Keratinocyte (primary cell): ENCODE results near the gene MN1. TPM values are rescaled to one million over a fixed set of nuclear protein-coding genes. Genes with fewer than 3 reads are reported as not detected.

Experiments
- DNase-seq: peaks from one replicate; pipeline ENCODE4 v3.0.0-alpha.2; 2011; ENCODE audit warnings: low read depth, missing footprints, low spot score
- FAIRE-seq: peaks from 2 replicates; lab custom pipeline; 2011; peaks lifted over from hg19 to GRCh38; lab: Jason Lieb, UNC
- H2AFZ ChIP-seq: 2 replicates; pipeline ENCODE4 v1.6.0; 2012; ENCODE audit warnings: low read length, control low read depth, inconsistent platforms; ENCODE audit not compliant: control insufficient read depth
- H3K27ac ChIP-seq: 2 replicates; pipeline ENCODE4 v1.5.1; 2011; ENCODE audit warnings: low read length; ENCODE audit not compliant: control insufficient read depth, insufficient read depth
- H3K27me3 ChIP-seq: 3 replicates; pipeline ENCODE4 v1.6.0; 2011; ENCODE audit warnings: low read length; ENCODE audit not compliant: control insufficient read depth, insufficient read depth; ENCODE audit errors: extremely low read depth
- H3K36me3 ChIP-seq, 2 experiments: 2 replicates in 1 of 2; 3 replicates in 1 of 2; pipeline ENCODE4 v1.5.1; 2011; ENCODE audit warnings: low read length in 2 of 2, mild to moderate bottlenecking in 1 of 2; ENCODE audit not compliant: control insufficient read depth in 2 of 2, insufficient read depth in 2 of 2; ENCODE audit errors: extremely low read depth in 1 of 2
- H3K4me1 ChIP-seq: 3 replicates; pipeline ENCODE4 v1.5.1; 2011; ENCODE audit warnings: low read length; ENCODE audit not compliant: control insufficient read depth, insufficient read depth; ENCODE audit errors: extremely low read depth
- H3K4me2 ChIP-seq: 3 replicates; pipeline ENCODE4 v1.6.0; 2011; ENCODE audit warnings: low read depth, low read length; ENCODE audit not compliant: control insufficient read depth, insufficient read depth; ENCODE audit errors: extremely low read depth
- H3K4me3 ChIP-seq, 3 experiments: fragments of 200-600 bp in 1 of 3; sonication (generic) in 1 of 3; 2 replicates in 2 of 3; 3 replicates in 1 of 3; pipeline ENCODE4 v1.5.1; 2011 to 2016; ENCODE audit warnings: low read length in 3 of 3, mild to moderate bottlenecking in 3 of 3, control low read depth in 2 of 3, inconsistent platforms in 1 of 3, low read depth in 1 of 3, mixed read lengths in 1 of 3, mixed run types in 1 of 3, moderate library complexity in 1 of 3; ENCODE audit not compliant: control insufficient read depth in 2 of 3, insufficient read depth in 2 of 3; ENCODE audit errors: extremely low read depth in 1 of 3
- H3K79me2 ChIP-seq: 2 replicates; pipeline ENCODE4 v1.6.0; 2012; ENCODE audit warnings: low read length; ENCODE audit not compliant: control insufficient read depth, insufficient read depth
- H3K9ac ChIP-seq: 3 replicates; pipeline ENCODE4 v1.6.0; 2011; ENCODE audit warnings: low read length; ENCODE audit not compliant: control insufficient read depth, insufficient read depth; ENCODE audit errors: extremely low read depth
- H3K9me1 ChIP-seq: 3 replicates; pipeline ENCODE4 v1.6.0; 2011; ENCODE audit warnings: low read length; ENCODE audit not compliant: control insufficient read depth, insufficient read depth; ENCODE audit errors: extremely low read depth
- H3K9me3 ChIP-seq: 2 replicates; pipeline ENCODE4 v1.5.1; 2012; ENCODE audit warnings: low read depth, low read length; ENCODE audit not compliant: control insufficient read depth
- H4K20me1 ChIP-seq: 3 replicates; pipeline ENCODE4 v1.6.0; 2011; ENCODE audit warnings: low read length; ENCODE audit not compliant: control insufficient read depth, insufficient read depth; ENCODE audit errors: extremely low read depth
- CTCF ChIP-seq, 3 experiments: IDR thresholded peaks in 1 of 3; conservative IDR thresholded peaks in 1 of 3; optimal IDR thresholded peaks in 1 of 3; 2 replicates in 2 of 3; 3 replicates in 1 of 3; pipeline versions ENCODE3 to v1.5.1; 2011; ENCODE audit warnings: low read length in 3 of 3, mild to moderate bottlenecking in 3 of 3, moderate library complexity in 2 of 3, control low read depth in 1 of 3, inconsistent platforms in 1 of 3; ENCODE audit not compliant: insufficient read depth in 2 of 3; ENCODE audit errors: extremely low read depth in 1 of 3
- EZH2 ChIP-seq: IDR thresholded peaks from one replicate; pipeline ENCODE4 v1.6.1; 2012; ENCODE audit warnings: inconsistent platforms, mild to moderate bottlenecking, low read length, moderate library complexity
- dilution Hi-C: fragments of 300-500 bp; cut with MboI; formaldehyde crosslinking; loops from one replicate; pipeline ENCODE4 v1.7.0; 2020; ENCODE audit warnings: low sequenced_read_pairs; ENCODE audit not compliant: extremely low pct_ligation_motif_present
- polyA plus RNA-seq, 5 experiments: library from polyadenylated mRNA; depleted of rRNA in 3 of 5; stranded (reverse) in 3 of 5; stranded (forward) in 1 of 5; unstranded in 1 of 5; fragments of >200 nt; gene quantifications; 1 replicate in 1 of 5; 2 replicates in 3 of 5; 3 replicates in 1 of 5; pipeline versions ENCODE4 v1.2.1 to v1.2.3, GENCODE V29; 2011 to 2012; ENCODE audit warnings: missing spikeins in 2 of 5, low read depth in 1 of 5, low replicate concordance in 1 of 5

MN1 gene
- polyA plus RNA-seq, 1 donor (not counting 4 experiments of a cell fraction or from before 2014, with no cell fraction given), result 2.2 TPM

- TF ChIP-seq CTCF (optimal IDR thresholded peaks at IDR 0.05 in 1 of 3, IDR thresholded peaks at IDR 0.05 in 1 of 3, conservative IDR thresholded peaks at IDR 0.05 in 1 of 3; ENCODE audit: extremely low read depth in 1 of 3, insufficient read depth in 2 of 3, low read length in 3 of 3), result no peak
- TF ChIP-seq EZH2, result no peak
- H4K20me1 ChIP-seq, result no peaks in the 10 kb centered on the region
- H3K9ac ChIP-seq, result no peak overlapping the region
- H3K79me2 ChIP-seq, result peaks cover 13% of the 10 kb centered on the region
- no peak overlapping the region for H3K4me2 ChIP-seq
- H3K9me3 ChIP-seq, result no peaks in the 10 kb centered on the region
- no peak overlapping the region for H3K27ac ChIP-seq
- no peaks in the 10 kb centered on the region for H3K4me1 ChIP-seq
- no peaks in the 10 kb centered on the region for H3K27me3 ChIP-seq
- no peak overlapping the region for H3K4me3 ChIP-seq
- no peak for DNase-seq
- dilution Hi-C loops, result no loop called here
- H2AFZ ChIP-seq, result no peak overlapping the region
- H3K36me3 ChIP-seq, result peaks cover 7 to 11% of the 10 kb centered on the region in 2 experiments
- no peaks in the 10 kb centered on the region for H3K9me1 ChIP-seq
- no peak for FAIRE-seq
Measured at GRCh38 chr22:27784120-27784475, 17.5 kb downstream of the MN1 start.

GRCh38 chr22:27783436-27784119, 18.0 kb downstream of the MN1 start:
- H2AFZ ChIP-seq, result no peak overlapping the region
- no peak overlapping the region for H3K4me3 ChIP-seq
- no peaks in the 10 kb centered on the region for H3K4me1 ChIP-seq
- DNase-seq, result no peak
- no peaks in the 10 kb centered on the region for H3K9me1 ChIP-seq
- no peak overlapping the region for H3K9ac ChIP-seq
- no peak overlapping the region for H3K27ac ChIP-seq
- TF ChIP-seq EZH2 (no peak), CTCF (optimal IDR thresholded peaks at IDR 0.05 in 1 of 3, IDR thresholded peaks at IDR 0.05 in 1 of 3, conservative IDR thresholded peaks at IDR 0.05 in 1 of 3; ENCODE audit: extremely low read depth in 1 of 3, insufficient read depth in 2 of 3, low read length in 3 of 3) (no peak)
- H3K79me2 ChIP-seq, result peaks cover 12% of the 10 kb centered on the region
- dilution Hi-C loops, result no loop called here
- FAIRE-seq, result no peak
- H4K20me1 ChIP-seq, result no peaks in the 10 kb centered on the region
- no peaks in the 10 kb centered on the region for H3K9me3 ChIP-seq
- peaks cover 5 to 11% of the 10 kb centered on the region in 2 experiments for H3K36me3 ChIP-seq
- no peaks in the 10 kb centered on the region for H3K27me3 ChIP-seq
- no peak overlapping the region for H3K4me2 ChIP-seq
